Vagina (tissue), 2 donors: Measurements from ENCODE around the gene COQ5.
A peak's percentile ranks its signal among the peaks of the same experiment; 100 is the strongest.

Experiments
- CTCF ChIP-seq, 3 experiments: fragments of 450-650 bp in 2 of 3; fragments of 200-600 bp in 1 of 3; sonication (generic) in 1 of 3; IDR thresholded peaks; one replicate each; pipeline ENCODE4 v1.5.1; 2017 to 2019; ENCODE audit warnings: antibody characterized with exemption in 3 of 3, mild to moderate bottlenecking in 2 of 3, moderate library complexity in 2 of 3
- POLR2A ChIP-seq, 2 donors: fragments of 450-650 bp; IDR thresholded peaks; one replicate each; pipeline ENCODE4 v1.6.1; 2017; ENCODE audit warnings: antibody characterized with exemption in 2 of 2, mild to moderate bottlenecking in 2 of 2, moderate library complexity in 2 of 2
- POLR2AphosphoS5 ChIP-seq, 2 donors: sonication (generic); formaldehyde crosslinking; IDR thresholded peaks; one replicate each; pipeline ENCODE4 v1.9.0; 2017; ENCODE audit warnings: antibody characterized with exemption in 2 of 2, mild to moderate bottlenecking in 2 of 2, low read depth in 1 of 2; ENCODE audit not compliant: insufficient read depth in 1 of 2

- TF ChIP-seq CTCF (IDR thresholded peaks at IDR 0.05) (no peak), POLR2AphosphoS5 (IDR thresholded peaks at IDR 0.05; ENCODE audit: insufficient read depth in 1 of 2, low read depth in 1 of 2) (peak; percentile 91 to 92), POLR2A (IDR thresholded peaks at IDR 0.05) (peak in 1 of 2 donors; percentile 19)
These were observed at the start of gene COQ5 for GRCh38 chr12:120528861-120529525.
